Upper lobe of right lung (tissue), 1 donor: ENCODE measurements around the gene SMARCD3. TPM values are rescaled to one million over a fixed set of nuclear protein-coding genes. Genes with fewer than 3 reads are reported as not detected.

ENCODE experiments used
- ATAC-seq: fragments of 200-7000 bp; cut with Tn5 transposase; one replicate; pipeline ENCODE4 v1.9.1; 2020; ENCODE audit warnings: mild to moderate bottlenecking, moderate library complexity
- DNase-seq: peaks from one replicate; pipeline ENCODE4 v3.0.0-alpha.2; 2020
- H3K27ac ChIP-seq: fragments of 200-600 bp; one replicate; pipeline ENCODE4 v1.8.0; 2022
- H3K27me3 ChIP-seq: fragments of 200-600 bp; one replicate; pipeline ENCODE4 v1.8.0; 2022; ENCODE audit warnings: mild to moderate bottlenecking
- H3K36me3 ChIP-seq: fragments of 200-600 bp; one replicate; pipeline ENCODE4 v1.8.0; 2022
- H3K4me1 ChIP-seq: fragments of 200-600 bp; one replicate; pipeline ENCODE4 v1.8.0; 2022
- H3K4me3 ChIP-seq: fragments of 200-600 bp; one replicate; pipeline ENCODE4 v1.8.0; 2022; ENCODE audit warnings: mild to moderate bottlenecking
- H3K9me3 ChIP-seq: fragments of 200-600 bp; one replicate; pipeline ENCODE4 v1.8.0; 2022
- intact Hi-C: fragments of 100-400 bp; cut with DNase I; formaldehyde crosslinking; loops from one replicate; pipeline ENCODE4 v1.11.0; 2022
- total RNA-seq: library from RNA; stranded (reverse); fragmentation: NEBNext Ultra II Directional; extraction: Animal tissue kit (Norgen Biotek cat#: 25700); gene quantifications from one replicate; pipeline ENCODE4 v1.2.1, GENCODE V29; 2021
- TF ChIP-seq, protein P1 (sequence below): fragments of 200-600 bp; IDR thresholded peaks from one replicate; pipeline ENCODE4 v1.8.0; 2022; ENCODE audit warnings: antibody characterized with exemption
- donor health status: DM: no; HTN: yes; CAD: no; lungs with severe emphysema.

The SMARCD3 gene
- total RNA-seq, 1 donor from 2014 or later: 61.5 TPM

DNA sequence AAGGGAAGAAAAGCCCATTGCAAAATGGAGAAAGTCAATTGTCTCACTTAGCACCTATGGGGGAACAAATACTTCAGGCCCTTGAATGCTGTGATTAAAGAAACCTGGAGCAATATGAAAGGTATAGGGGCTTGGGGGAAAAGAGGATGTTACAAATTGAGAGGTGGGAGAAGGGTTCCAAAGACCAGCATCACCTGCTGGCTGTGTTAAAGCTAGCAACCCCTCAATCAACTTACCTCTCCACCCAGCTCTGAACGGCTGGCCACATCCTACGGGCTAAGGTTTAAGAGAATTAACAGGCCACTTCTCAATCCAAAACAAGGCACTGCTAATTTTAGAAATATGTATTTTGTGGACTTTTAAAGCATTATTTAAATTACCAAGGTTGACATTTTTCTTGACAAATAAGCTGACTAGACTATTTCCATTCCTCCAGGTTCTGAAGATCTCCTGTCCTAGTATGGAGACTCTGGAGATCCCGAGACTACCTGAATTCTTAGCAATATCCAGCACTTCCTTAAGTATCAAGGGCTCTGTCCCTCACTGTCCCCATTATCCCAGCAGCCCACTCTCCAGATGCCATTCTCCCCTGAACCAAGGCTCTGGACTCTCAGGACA, 37.2 kb downstream of the SMARCD3 start:
- no peaks in the 10 kb centered on the region for H3K27me3 ChIP-seq
- no peak overlapping the region for H3K27ac ChIP-seq
- H3K36me3 ChIP-seq: peaks cover 37% of the 10 kb centered on the region
- intact Hi-C loops: no loop called here
- no peaks in the 10 kb centered on the region for H3K9me3 ChIP-seq
- ATAC-seq (no peak), DNase-seq (no peak)
- no peak overlapping the region for H3K4me3 ChIP-seq
- H3K4me1 ChIP-seq: no peaks in the 10 kb centered on the region
- TF ChIP-seq, protein P1, sequence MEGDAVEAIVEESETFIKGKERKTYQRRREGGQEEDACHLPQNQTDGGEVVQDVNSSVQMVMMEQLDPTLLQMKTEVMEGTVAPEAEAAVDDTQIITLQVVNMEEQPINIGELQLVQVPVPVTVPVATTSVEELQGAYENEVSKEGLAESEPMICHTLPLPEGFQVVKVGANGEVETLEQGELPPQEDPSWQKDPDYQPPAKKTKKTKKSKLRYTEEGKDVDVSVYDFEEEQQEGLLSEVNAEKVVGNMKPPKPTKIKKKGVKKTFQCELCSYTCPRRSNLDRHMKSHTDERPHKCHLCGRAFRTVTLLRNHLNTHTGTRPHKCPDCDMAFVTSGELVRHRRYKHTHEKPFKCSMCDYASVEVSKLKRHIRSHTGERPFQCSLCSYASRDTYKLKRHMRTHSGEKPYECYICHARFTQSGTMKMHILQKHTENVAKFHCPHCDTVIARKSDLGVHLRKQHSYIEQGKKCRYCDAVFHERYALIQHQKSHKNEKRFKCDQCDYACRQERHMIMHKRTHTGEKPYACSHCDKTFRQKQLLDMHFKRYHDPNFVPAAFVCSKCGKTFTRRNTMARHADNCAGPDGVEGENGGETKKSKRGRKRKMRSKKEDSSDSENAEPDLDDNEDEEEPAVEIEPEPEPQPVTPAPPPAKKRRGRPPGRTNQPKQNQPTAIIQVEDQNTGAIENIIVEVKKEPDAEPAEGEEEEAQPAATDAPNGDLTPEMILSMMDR: no peak

GRCh38 chr7:151210087-151210854, 38.2 kb downstream of the SMARCD3 start, which contains the start of gene H2BK1:
H2BK1 (minus strand) TSS chr7:151210488; CDS start chr7:151210318, 170 bp downstream.
- no peak for DNase-seq
- TF ChIP-seq, protein P1: no peak
- Histone ChIP-seq H3K27me3 (peaks cover 2% of the 10 kb centered on the region), H3K4me3 (no peak within 1 kb of the TSS), H3K36me3 (peaks cover 27% of the 10 kb centered on the region), H3K4me1 (no peaks in the 10 kb centered on the region), H3K27ac (no peak within 1 kb of the TSS), H3K9me3 (no peaks in the 10 kb centered on the region)
- ATAC-seq: no peak
- intact Hi-C loops: no loop called here

DNA sequence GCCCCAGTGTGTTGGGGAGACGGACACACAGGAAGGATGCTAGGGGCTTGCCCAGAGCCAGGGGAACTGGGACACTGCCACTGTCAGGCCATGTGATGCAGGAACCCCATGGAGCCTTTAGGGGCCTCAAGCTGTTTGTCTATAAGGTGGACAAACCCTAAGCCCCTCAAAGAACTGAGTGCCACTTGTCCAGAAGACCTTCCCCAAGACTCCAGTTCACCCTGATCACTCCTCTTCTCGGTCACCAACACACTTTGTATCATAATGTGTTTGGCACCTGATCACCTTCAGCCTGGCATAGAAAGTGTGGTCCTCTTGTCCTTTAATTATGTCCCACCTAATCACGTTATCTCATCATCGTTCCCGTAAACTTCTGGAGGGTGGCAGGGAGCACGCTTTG, 38.9 kb downstream of the SMARCD3 start:
- Histone ChIP-seq H3K4me3 (no peak overlapping the region), H3K4me1 (no peaks in the 10 kb centered on the region), H3K27me3 (peaks cover 9% of the 10 kb centered on the region), H3K9me3 (no peaks in the 10 kb centered on the region), H3K36me3 (peaks cover 20% of the 10 kb centered on the region), H3K27ac (no peak overlapping the region)
- TF ChIP-seq, protein P1: no peak
- no peak for DNase-seq
- ATAC-seq: no peak
- intact Hi-C loops: no loop called here

DNA sequence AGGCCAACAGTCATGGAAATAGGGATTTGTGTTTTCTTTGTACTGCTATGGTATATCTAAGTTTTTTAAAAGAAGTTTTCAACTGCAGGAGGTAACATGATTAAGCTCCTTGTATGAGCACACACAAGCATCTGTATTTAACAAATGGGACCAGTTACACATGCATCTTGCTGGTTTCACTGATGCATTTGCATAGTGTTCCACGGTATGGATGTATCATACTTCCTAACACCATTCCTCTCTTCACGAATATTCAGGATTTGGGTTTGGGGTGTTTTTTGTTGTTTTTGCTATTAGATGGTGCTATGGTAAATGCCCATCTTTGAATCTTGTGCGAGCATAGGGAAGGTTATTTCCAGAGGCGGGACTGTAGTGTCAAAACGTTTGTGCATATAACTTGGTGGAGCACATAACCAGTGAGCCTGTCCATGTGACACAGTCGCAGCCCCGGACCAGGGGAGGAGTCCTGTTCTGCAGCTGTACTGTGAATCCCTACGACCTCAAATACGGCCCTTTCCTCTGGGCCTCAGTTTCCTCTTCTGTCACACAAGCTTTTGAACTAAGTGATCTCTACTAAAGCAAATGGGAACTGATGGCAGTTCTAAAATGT, 40.1 kb downstream of the SMARCD3 start:
- intact Hi-C loops: no loop called here
- Histone ChIP-seq H3K27me3 (peaks cover 11% of the 10 kb centered on the region), H3K36me3 (peaks cover 8% of the 10 kb centered on the region), H3K4me3 (no peak overlapping the region), H3K27ac (no peak overlapping the region), H3K4me1 (no peaks in the 10 kb centered on the region), H3K9me3 (no peaks in the 10 kb centered on the region)
- TF ChIP-seq, protein P1: no peak
- DNase-seq (no peak), ATAC-seq (no peak)

DNA sequence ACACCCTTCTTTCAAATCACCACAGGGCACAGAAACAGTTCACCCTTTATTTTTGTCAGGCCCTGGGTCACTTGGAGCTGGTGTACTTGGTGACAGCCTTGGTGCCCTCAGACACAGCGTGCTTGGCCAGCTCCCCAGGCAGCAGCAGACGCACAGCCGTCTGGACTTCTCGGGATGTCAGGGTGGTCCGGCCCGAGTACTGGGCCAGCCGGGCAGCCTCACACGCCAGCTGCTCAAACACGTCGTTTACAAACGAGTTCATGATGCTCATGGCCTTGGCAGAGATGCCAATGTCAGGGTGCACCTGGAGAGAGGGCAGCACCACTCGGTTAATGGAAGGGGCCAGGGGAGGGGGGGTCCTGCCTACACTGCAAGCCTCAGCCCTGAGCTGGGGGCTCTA, 40.7 kb downstream of the SMARCD3 start:
- Histone ChIP-seq H3K4me1 (no peaks in the 10 kb centered on the region), H3K27me3 (peaks cover 11% of the 10 kb centered on the region), H3K36me3 (peaks cover 2% of the 10 kb centered on the region), H3K9me3 (no peaks in the 10 kb centered on the region), H3K4me3 (no peak overlapping the region), H3K27ac (no peak overlapping the region)
- intact Hi-C loops: no loop called here
- no peak for ATAC-seq
- no peak for DNase-seq
- TF ChIP-seq, protein P1: no peak
